ENCODE measurements around the gene CDH2. TPM values are rescaled to one million over a fixed set of nuclear protein-coding genes. Genes with fewer than 3 reads are reported as not detected.
A peak's percentile ranks its signal among the peaks of the same experiment; 100 is the strongest.

Gene CDH2
- total RNA-seq, 1 experiment from 2014 or later, result 6.4 TPM

- ChIA-PET POLR2A (ENCODE audit: unreplicated experiment) (no interaction called here), CTCF (no interaction called here)
- H3K4me1 ChIP-seq (replicated peaks; ENCODE audit: insufficient read depth), result no peaks in the 10 kb centered on the region
- no peak overlapping the region for H3K27ac ChIP-seq
- H2AFZ ChIP-seq, result no peak overlapping the region
- no peaks in the 10 kb centered on the region for H3F3A ChIP-seq (ENCODE audit: insufficient read depth, low read depth)
- H4K20me1 ChIP-seq (ENCODE audit: insufficient read depth), result no peaks in the 10 kb centered on the region
- H3K9me3 ChIP-seq (ENCODE audit: insufficient read depth, low read depth), result no peaks in the 10 kb centered on the region
- H3K4me3 ChIP-seq, result no peak overlapping the region
- no peaks in the 10 kb centered on the region for H3K9me2 ChIP-seq (ENCODE audit: insufficient read depth)
- no peak overlapping the region for H3K4me2 ChIP-seq
- TF ChIP-seq, protein P1, sequence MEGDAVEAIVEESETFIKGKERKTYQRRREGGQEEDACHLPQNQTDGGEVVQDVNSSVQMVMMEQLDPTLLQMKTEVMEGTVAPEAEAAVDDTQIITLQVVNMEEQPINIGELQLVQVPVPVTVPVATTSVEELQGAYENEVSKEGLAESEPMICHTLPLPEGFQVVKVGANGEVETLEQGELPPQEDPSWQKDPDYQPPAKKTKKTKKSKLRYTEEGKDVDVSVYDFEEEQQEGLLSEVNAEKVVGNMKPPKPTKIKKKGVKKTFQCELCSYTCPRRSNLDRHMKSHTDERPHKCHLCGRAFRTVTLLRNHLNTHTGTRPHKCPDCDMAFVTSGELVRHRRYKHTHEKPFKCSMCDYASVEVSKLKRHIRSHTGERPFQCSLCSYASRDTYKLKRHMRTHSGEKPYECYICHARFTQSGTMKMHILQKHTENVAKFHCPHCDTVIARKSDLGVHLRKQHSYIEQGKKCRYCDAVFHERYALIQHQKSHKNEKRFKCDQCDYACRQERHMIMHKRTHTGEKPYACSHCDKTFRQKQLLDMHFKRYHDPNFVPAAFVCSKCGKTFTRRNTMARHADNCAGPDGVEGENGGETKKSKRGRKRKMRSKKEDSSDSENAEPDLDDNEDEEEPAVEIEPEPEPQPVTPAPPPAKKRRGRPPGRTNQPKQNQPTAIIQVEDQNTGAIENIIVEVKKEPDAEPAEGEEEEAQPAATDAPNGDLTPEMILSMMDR (conservative IDR thresholded peaks at IDR 0.05), result no peak
- no peak for TF ChIP-seq EZH2 (IDR thresholded peaks at IDR 0.05; ENCODE audit: low read depth)
- DNase-seq, result no peak
- BruUV-seq (replicated peaks), result no TSS peak
- intact Hi-C loops (cut with micrococcal nuclease; ENCODE audit: unreplicated experiment), result no loop called here
- H3K36me3 ChIP-seq (ENCODE audit: low read depth), result no peaks in the 10 kb centered on the region
- no peaks in the 10 kb centered on the region for H3K27me3 ChIP-seq (ENCODE audit: insufficient read depth, low read depth)
- no peaks in the 10 kb centered on the region for H3K79me2 ChIP-seq (ENCODE audit: low read depth)
These were observed 226.2 kb downstream of the CDH2 start for GRCh38 chr18:27950648-27951228.

GRCh38 chr18:27948986-27949385 is 227.9 kb downstream of the CDH2 start:
- no peaks in the 10 kb centered on the region for H3F3A ChIP-seq (ENCODE audit: insufficient read depth, low read depth)
- no TSS peak for BruUV-seq (replicated peaks)
- TF ChIP-seq, protein P1 (conservative IDR thresholded peaks at IDR 0.05), result no peak
- H3K27me3 ChIP-seq (ENCODE audit: insufficient read depth, low read depth), result no peaks in the 10 kb centered on the region
- ChIA-PET CTCF (no interaction called here), POLR2A (ENCODE audit: unreplicated experiment) (no interaction called here)
- H3K36me3 ChIP-seq (ENCODE audit: low read depth), result no peaks in the 10 kb centered on the region
- H2AFZ ChIP-seq, result no peak overlapping the region
- no peak overlapping the region for H3K4me2 ChIP-seq
- intact Hi-C loops (cut with micrococcal nuclease; ENCODE audit: unreplicated experiment), result no loop called here
- no peaks in the 10 kb centered on the region for H4K20me1 ChIP-seq (ENCODE audit: insufficient read depth)
- H3K4me3 ChIP-seq, result no peak overlapping the region
- no peaks in the 10 kb centered on the region for H3K79me2 ChIP-seq (ENCODE audit: low read depth)
- no peaks in the 10 kb centered on the region for H3K4me1 ChIP-seq (replicated peaks; ENCODE audit: insufficient read depth)
- H3K27ac ChIP-seq, result no peak overlapping the region
- no peak for DNase-seq
- H3K9me3 ChIP-seq (ENCODE audit: insufficient read depth, low read depth), result no peaks in the 10 kb centered on the region
- H3K9me2 ChIP-seq (ENCODE audit: insufficient read depth), result no peaks in the 10 kb centered on the region

DNA sequence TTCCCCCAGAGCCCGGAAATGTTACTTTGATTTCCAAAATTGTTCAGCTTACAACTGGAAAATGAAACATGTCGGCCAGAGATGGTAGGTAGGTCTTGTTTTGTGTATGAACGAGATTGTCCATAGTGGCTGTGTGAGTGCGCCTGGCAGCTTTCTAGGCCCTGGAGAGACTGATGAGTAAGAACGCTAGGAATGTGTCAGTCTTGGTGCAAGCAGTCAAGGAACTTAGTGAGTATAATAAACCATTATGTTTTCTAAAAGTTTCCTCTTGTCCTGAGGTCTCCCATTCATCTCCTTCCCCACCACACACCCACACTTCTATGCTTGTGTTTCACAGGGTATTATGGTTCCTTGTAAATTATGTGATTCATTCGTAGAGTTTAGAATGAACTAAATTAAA is 234.2 kb downstream of the CDH2 start:
- Histone ChIP-seq H2AFZ (no peak overlapping the region), H3K9me3 (ENCODE audit: insufficient read depth, low read depth) (no peaks in the 10 kb centered on the region), H3K79me2 (ENCODE audit: low read depth) (no peaks in the 10 kb centered on the region), H3F3A (ENCODE audit: insufficient read depth, low read depth) (no peaks in the 10 kb centered on the region), H4K20me1 (ENCODE audit: insufficient read depth) (no peaks in the 10 kb centered on the region), H3K27me3 (ENCODE audit: insufficient read depth, low read depth) (no peaks in the 10 kb centered on the region), H3K4me2 (no peak overlapping the region), H3K4me1 (replicated peaks; ENCODE audit: insufficient read depth) (no peaks in the 10 kb centered on the region), H3K27ac (no peak overlapping the region), H3K9me2 (ENCODE audit: insufficient read depth) (no peaks in the 10 kb centered on the region), H3K4me3 (no peak overlapping the region), H3K36me3 (ENCODE audit: low read depth) (no peaks in the 10 kb centered on the region)
- TF ChIP-seq EZH2 (IDR thresholded peaks at IDR 0.05; ENCODE audit: low read depth), result no peak
- TF ChIP-seq, protein P1 (conservative IDR thresholded peaks at IDR 0.05), result no peak
- BruUV-seq (replicated peaks), result no TSS peak
- peak in 1 of 2 experiments; percentile 15 for DNase-seq
- ChIA-PET POLR2A (ENCODE audit: unreplicated experiment) (no interaction called here), CTCF (no interaction called here)
- intact Hi-C loops (cut with micrococcal nuclease; ENCODE audit: unreplicated experiment), result no loop called here
